ENCODE measurements around the gene TRIOBP.
A peak's percentile ranks its signal among the peaks of the same experiment; 100 is the strongest.

TRIOBP gene

DNA sequence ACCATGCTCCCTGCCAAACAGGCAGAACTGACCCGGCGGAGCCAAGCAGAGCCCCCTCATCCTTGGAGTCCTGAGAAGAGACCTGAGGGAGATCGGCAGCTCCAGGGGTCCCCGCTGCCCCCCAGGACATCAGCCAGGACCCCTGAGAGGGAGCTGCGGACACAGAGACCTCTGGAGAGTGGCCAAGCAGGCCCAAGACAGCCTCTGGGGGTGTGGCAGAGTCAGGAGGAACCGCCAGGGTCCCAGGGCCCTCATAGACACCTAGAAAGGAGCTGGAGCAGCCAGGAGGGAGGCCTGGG is 37.5 kb downstream of the TRIOBP start:
- H3K18ac ChIP-seq (ENCODE audit: low read length): no peak overlapping the region
- H3K4ac ChIP-seq (ENCODE audit: low read depth, low read length): no peak overlapping the region
- H3K9me3 ChIP-seq (ENCODE audit: insufficient read depth, low read depth, low read length): no peaks in the 10 kb centered on the region
- H2BK5ac ChIP-seq (ENCODE audit: low read depth, low read length, poor library complexity): no peak overlapping the region
- no peak overlapping the region for H3K23ac ChIP-seq (ENCODE audit: low read length)
- H2AFZ ChIP-seq (ENCODE audit: insufficient read depth, low read length, poor library complexity): no peak overlapping the region
- H3K9ac ChIP-seq (ENCODE audit: low read length): no peak overlapping the region
- no peak overlapping the region for H4K91ac ChIP-seq (ENCODE audit: low read depth, low read length)
- peaks cover 5 to 6% of the 10 kb centered on the region in 2 experiments for H3K4me1 ChIP-seq (ENCODE audit: control insufficient read depth in 1 of 2, insufficient read depth in 2 of 2, low read length in 2 of 2)
- no peak overlapping the region for H2AK5ac ChIP-seq (ENCODE audit: low read length)
- no peak overlapping the region for H3K4me3 ChIP-seq (ENCODE audit: low read depth, low read length)
- H3K36me3 ChIP-seq (ENCODE audit: control insufficient read depth in 1 of 2, insufficient read depth in 2 of 2, low read length in 2 of 2): no peaks in the 10 kb centered on the region
- H4K8ac ChIP-seq (ENCODE audit: low read depth, low read length): no peak overlapping the region
- H3K27me3 ChIP-seq (ENCODE audit: insufficient read depth, low read length): no peaks in the 10 kb centered on the region
- no peaks in the 10 kb centered on the region for H3K79me2 ChIP-seq (ENCODE audit: control insufficient read depth, insufficient read depth, low read length, poor library complexity)
- no peak for DNase-seq
- peaks cover 2% of the 10 kb centered on the region for H3K79me1 ChIP-seq (ENCODE audit: low read length)
- no peak overlapping the region for H3K4me2 ChIP-seq (ENCODE audit: low read length)
- no CpG with 5 or more reads among the region's 6 CpGs for WGBS (ENCODE audit: extremely low coverage, insufficient coverage, insufficient read length)
- no peak overlapping the region for H3K14ac ChIP-seq (ENCODE audit: low read length)
- no peak overlapping the region for H2BK120ac ChIP-seq (ENCODE audit: insufficient read depth, low read length, poor library complexity)
- no peak overlapping the region for H2BK12ac ChIP-seq (ENCODE audit: low read length)
- H4K12ac ChIP-seq (ENCODE audit: low read depth, low read length): no peak overlapping the region
- H3K27ac ChIP-seq (ENCODE audit: low read depth, low read length): no peak overlapping the region

DNA sequence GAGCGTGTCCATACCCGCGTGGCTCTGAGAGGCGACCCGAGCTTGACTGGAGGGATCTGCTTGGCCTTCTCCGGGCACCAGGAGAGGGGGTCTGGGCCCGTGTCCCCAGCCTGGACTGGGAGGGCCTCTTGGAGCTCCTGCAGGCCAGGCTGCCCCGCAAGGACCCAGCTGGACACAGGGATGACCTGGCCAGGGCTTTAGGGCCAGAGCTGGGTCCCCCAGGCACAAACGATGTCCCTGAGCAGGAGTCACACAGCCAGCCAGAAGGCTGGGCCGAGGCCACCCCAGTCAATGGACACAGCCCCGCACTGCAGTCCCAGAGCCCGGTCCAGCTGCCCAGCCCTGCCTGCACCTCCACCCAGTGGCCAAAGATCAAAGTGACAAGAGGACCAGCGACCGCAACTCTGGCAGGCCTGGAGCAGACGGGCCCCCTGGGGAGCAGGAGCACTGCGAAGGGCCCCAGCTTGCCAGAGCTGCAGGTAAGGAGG is 38.2 kb downstream of the TRIOBP start:
- no peak overlapping the region for H2BK5ac ChIP-seq (ENCODE audit: low read depth, low read length, poor library complexity)
- no CpG with 5 or more reads among the region's 16 CpGs for WGBS (ENCODE audit: extremely low coverage, insufficient coverage, insufficient read length)
- DNase-seq: peak in 1 of 2 donors; percentile 60

DNA sequence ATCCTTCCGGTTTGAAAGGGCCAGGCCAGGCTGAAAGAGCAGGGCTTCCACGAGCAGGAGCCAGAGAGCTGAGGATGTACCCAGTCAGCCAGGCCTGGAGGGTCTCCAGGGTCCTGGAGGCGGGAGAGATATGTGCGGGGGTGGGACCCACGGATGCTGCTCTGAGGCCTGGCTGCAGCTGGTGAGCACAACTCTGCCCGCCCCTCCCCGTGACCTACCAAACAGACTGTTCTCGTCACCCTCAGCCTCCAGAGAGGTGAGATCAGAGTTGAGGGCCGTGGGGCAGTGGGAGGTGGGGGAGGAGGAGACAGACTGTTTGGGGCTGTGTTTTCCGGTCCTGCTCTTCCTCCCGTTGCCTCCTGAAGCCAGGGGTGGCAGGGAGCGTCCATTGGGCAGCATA is 42.2 kb downstream of the TRIOBP start:
- Histone ChIP-seq H3K4ac (ENCODE audit: low read depth, low read length) (no peak overlapping the region), H3K27me3 (ENCODE audit: insufficient read depth, low read length) (no peaks in the 10 kb centered on the region), H3K4me1 (ENCODE audit: control insufficient read depth in 1 of 2, insufficient read depth in 2 of 2, low read length in 2 of 2) (peaks cover 37 to 41% of the 10 kb centered on the region in 2 experiments), H2AK5ac (ENCODE audit: low read length) (peak overlapping the region; percentile 47), H3K27ac (ENCODE audit: low read depth, low read length) (no peak overlapping the region), H3K4me3 (ENCODE audit: low read depth, low read length) (no peak overlapping the region), H3K79me1 (ENCODE audit: low read length) (peaks cover 18% of the 10 kb centered on the region), H4K8ac (ENCODE audit: low read depth, low read length) (no peak overlapping the region), H4K91ac (ENCODE audit: low read depth, low read length) (peak overlapping the region; percentile 28), H3K9me3 (ENCODE audit: insufficient read depth, low read depth, low read length) (no peaks in the 10 kb centered on the region), H3K79me2 (ENCODE audit: control insufficient read depth, insufficient read depth, low read length, poor library complexity) (peaks cover 1% of the 10 kb centered on the region), H3K9ac (ENCODE audit: low read length) (no peak overlapping the region), H2AFZ (ENCODE audit: insufficient read depth, low read length, poor library complexity) (no peak overlapping the region), H3K36me3 (ENCODE audit: control insufficient read depth in 1 of 2, insufficient read depth in 2 of 2, low read length in 2 of 2) (no peaks in the 10 kb centered on the region), H3K18ac (ENCODE audit: low read length) (no peak overlapping the region), H3K4me2 (ENCODE audit: low read length) (no peak overlapping the region), H2BK120ac (ENCODE audit: insufficient read depth, low read length, poor library complexity) (no peak overlapping the region), H3K23ac (ENCODE audit: low read length) (no peak overlapping the region), H2BK12ac (ENCODE audit: low read length) (peak overlapping the region; percentile 65), H2BK5ac (ENCODE audit: low read depth, low read length, poor library complexity) (no peak overlapping the region), H4K12ac (ENCODE audit: low read depth, low read length) (no peak overlapping the region), H3K14ac (ENCODE audit: low read length) (no peak overlapping the region)
- DNase-seq: no peak
- no CpG with 5 or more reads among the region's 12 CpGs for WGBS (ENCODE audit: extremely low coverage, insufficient coverage, insufficient read length)

More for the DNA sequence above, 38.2 kb downstream of the TRIOBP start:
- no peak overlapping the region for H3K27ac ChIP-seq (ENCODE audit: low read depth, low read length)
- no peak overlapping the region for H2BK120ac ChIP-seq (ENCODE audit: insufficient read depth, low read length, poor library complexity)
- peak overlapping the region; percentile 27 for H3K18ac ChIP-seq (ENCODE audit: low read length)
- H4K8ac ChIP-seq (ENCODE audit: low read depth, low read length): no peak overlapping the region
- no peak overlapping the region for H3K4ac ChIP-seq (ENCODE audit: low read depth, low read length)
- H3K79me2 ChIP-seq (ENCODE audit: control insufficient read depth, insufficient read depth, low read length, poor library complexity): no peaks in the 10 kb centered on the region
- no peaks in the 10 kb centered on the region for H3K9me3 ChIP-seq (ENCODE audit: insufficient read depth, low read depth, low read length)
- no peak overlapping the region for H3K4me2 ChIP-seq (ENCODE audit: low read length)
- H3K4me1 ChIP-seq (ENCODE audit: control insufficient read depth in 1 of 2, insufficient read depth in 2 of 2, low read length in 2 of 2): peaks cover 11 to 12% of the 10 kb centered on the region in 2 experiments
- H2AK5ac ChIP-seq (ENCODE audit: low read length): peak overlapping the region; percentile 18
- no peaks in the 10 kb centered on the region for H3K36me3 ChIP-seq (ENCODE audit: control insufficient read depth in 1 of 2, insufficient read depth in 2 of 2, low read length in 2 of 2)
- H3K9ac ChIP-seq (ENCODE audit: low read length): no peak overlapping the region
- no peaks in the 10 kb centered on the region for H3K27me3 ChIP-seq (ENCODE audit: insufficient read depth, low read length)
- no peak overlapping the region for H3K4me3 ChIP-seq (ENCODE audit: low read depth, low read length)
- peak overlapping the region; percentile 34 for H3K14ac ChIP-seq (ENCODE audit: low read length)
- H4K12ac ChIP-seq (ENCODE audit: low read depth, low read length): no peak overlapping the region
- peaks cover 2% of the 10 kb centered on the region for H3K79me1 ChIP-seq (ENCODE audit: low read length)
- H4K91ac ChIP-seq (ENCODE audit: low read depth, low read length): no peak overlapping the region
- H3K23ac ChIP-seq (ENCODE audit: low read length): no peak overlapping the region
- H2AFZ ChIP-seq (ENCODE audit: insufficient read depth, low read length, poor library complexity): no peak overlapping the region
- peak overlapping the region; percentile 12 for H2BK12ac ChIP-seq (ENCODE audit: low read length)

DNA sequence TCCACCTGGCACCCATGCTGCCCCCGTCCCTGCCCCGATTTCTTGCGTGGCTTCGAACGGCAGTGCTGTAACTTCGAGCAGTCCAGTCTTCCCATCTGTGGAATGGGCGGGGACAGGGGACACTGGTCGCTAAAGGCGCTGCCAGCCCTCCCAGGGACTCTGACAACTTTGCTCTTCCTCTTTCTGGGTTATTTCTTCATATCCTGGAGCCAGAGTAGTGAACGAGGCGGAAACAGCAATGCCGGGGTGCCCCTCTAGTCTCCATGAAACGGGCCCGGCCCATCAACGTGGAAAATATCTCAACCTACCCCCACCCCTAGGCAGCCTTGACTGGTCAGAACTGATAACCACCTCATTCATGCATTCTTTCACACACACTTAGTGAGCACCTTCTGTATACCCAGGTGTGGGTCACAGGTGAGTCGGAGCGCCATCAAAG is 42.8 kb downstream of the TRIOBP start:
- DNase-seq: peak in 1 of 2 donors; percentile 23
- H3K23ac ChIP-seq (ENCODE audit: low read length): no peak overlapping the region

More for the DNA sequence above, 42.8 kb downstream of the TRIOBP start:
- Histone ChIP-seq H2BK120ac (ENCODE audit: insufficient read depth, low read length, poor library complexity) (peak overlapping the region; percentile 34), H3K27me3 (ENCODE audit: insufficient read depth, low read length) (no peaks in the 10 kb centered on the region), H3K4me2 (ENCODE audit: low read length) (no peak overlapping the region), H2AK5ac (ENCODE audit: low read length) (peak overlapping the region; percentile 47), H3K79me1 (ENCODE audit: low read length) (peaks cover 20% of the 10 kb centered on the region), H4K91ac (ENCODE audit: low read depth, low read length) (peak overlapping the region; percentile 28), H3K4me1 (ENCODE audit: control insufficient read depth in 1 of 2, insufficient read depth in 2 of 2, low read length in 2 of 2) (peaks cover 42 to 46% of the 10 kb centered on the region in 2 experiments), H2AFZ (ENCODE audit: insufficient read depth, low read length, poor library complexity) (no peak overlapping the region), H3K14ac (ENCODE audit: low read length) (no peak overlapping the region), H2BK12ac (ENCODE audit: low read length) (peak overlapping the region; percentile 65), H3K79me2 (ENCODE audit: control insufficient read depth, insufficient read depth, low read length, poor library complexity) (peaks cover 1% of the 10 kb centered on the region), H4K12ac (ENCODE audit: low read depth, low read length) (no peak overlapping the region), H3K27ac (ENCODE audit: low read depth, low read length) (no peak overlapping the region), H4K8ac (ENCODE audit: low read depth, low read length) (peak overlapping the region; percentile 20), H3K4me3 (ENCODE audit: low read depth, low read length) (no peak overlapping the region), H3K36me3 (ENCODE audit: control insufficient read depth in 1 of 2, insufficient read depth in 2 of 2, low read length in 2 of 2) (no peaks in the 10 kb centered on the region), H3K18ac (ENCODE audit: low read length) (no peak overlapping the region), H3K9ac (ENCODE audit: low read length) (no peak overlapping the region), H3K4ac (ENCODE audit: low read depth, low read length) (peak overlapping the region; percentile 9), H3K9me3 (ENCODE audit: insufficient read depth, low read depth, low read length) (no peaks in the 10 kb centered on the region), H2BK5ac (ENCODE audit: low read depth, low read length, poor library complexity) (no peak overlapping the region)
- WGBS (ENCODE audit: extremely low coverage, insufficient coverage, insufficient read length): no CpG with 5 or more reads among the region's 17 CpGs
